ENCODE measurements around the gene SBK3.

DNA sequence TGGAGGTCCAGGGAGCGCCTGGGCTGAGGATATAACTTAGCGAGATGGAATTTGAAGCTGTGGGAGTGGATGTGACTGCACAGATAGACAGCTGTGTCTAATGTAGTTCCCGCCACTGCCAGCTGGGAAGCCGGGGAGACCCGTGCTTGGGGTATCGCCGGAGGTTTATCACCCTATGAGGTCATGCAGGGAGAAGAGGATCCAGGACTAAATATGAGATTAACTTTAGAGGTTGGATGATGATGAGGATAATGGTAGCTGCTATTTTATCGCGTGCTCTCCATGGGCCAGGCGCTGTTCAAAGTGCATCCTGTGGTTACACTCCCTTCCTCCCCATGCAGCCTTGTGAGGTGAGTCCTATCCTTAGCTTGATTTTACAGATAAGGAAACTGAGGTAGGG is 37.2 kb downstream of the SBK3 start:
- TF ChIP-seq, protein P1, sequence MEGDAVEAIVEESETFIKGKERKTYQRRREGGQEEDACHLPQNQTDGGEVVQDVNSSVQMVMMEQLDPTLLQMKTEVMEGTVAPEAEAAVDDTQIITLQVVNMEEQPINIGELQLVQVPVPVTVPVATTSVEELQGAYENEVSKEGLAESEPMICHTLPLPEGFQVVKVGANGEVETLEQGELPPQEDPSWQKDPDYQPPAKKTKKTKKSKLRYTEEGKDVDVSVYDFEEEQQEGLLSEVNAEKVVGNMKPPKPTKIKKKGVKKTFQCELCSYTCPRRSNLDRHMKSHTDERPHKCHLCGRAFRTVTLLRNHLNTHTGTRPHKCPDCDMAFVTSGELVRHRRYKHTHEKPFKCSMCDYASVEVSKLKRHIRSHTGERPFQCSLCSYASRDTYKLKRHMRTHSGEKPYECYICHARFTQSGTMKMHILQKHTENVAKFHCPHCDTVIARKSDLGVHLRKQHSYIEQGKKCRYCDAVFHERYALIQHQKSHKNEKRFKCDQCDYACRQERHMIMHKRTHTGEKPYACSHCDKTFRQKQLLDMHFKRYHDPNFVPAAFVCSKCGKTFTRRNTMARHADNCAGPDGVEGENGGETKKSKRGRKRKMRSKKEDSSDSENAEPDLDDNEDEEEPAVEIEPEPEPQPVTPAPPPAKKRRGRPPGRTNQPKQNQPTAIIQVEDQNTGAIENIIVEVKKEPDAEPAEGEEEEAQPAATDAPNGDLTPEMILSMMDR (IDR thresholded peaks at IDR 0.05): no peak
- TF ChIP-seq POLR2AphosphoS5 (IDR thresholded peaks at IDR 0.05) (no peak), POLR2A (IDR thresholded peaks at IDR 0.05) (no peak)

Measured in upper lobe of left lung (tissue), 4 donors.